SK-N-SH (cell line): ENCODE data around the gene PDE6B. TPM values are rescaled to one million over a fixed set of nuclear protein-coding genes. Genes with fewer than 3 reads are reported as not detected.

Experiments
- CTCF ChIA-PET: fragments of 300-600, 350-600 bp; formaldehyde crosslinking; extraction: SDS; loops from one replicate; lab custom pipeline; 2021; lab: Yijun Ruan, JAX
- POLR2A ChIA-PET: fragments of 350-600 bp; sonication (Branson Sonifier 250); formaldehyde crosslinking; extraction: SDS; loops from one replicate; lab custom pipeline; 2020; ENCODE audit warnings: antibody characterized with exemption, inconsistent platforms; lab: Yijun Ruan, JAX
- DNase-seq: peaks from one replicate; pipeline ENCODE4 v3.0.0; 2012
- H2AFZ ChIP-seq: fragments of 200-600 bp; sonication (generic); 2 replicates; pipeline ENCODE4 v1.8.1; 2016; ENCODE audit warnings: antibody characterized with exemption, mild to moderate bottlenecking, low read depth
- H3F3A ChIP-seq: fragments of 200-600 bp; sonication (generic); replicated peaks from 2 replicates; pipeline ENCODE3; 2016; ENCODE audit warnings: antibody characterized with exemption, mild to moderate bottlenecking; ENCODE audit not compliant: insufficient read depth
- H3K27ac ChIP-seq, 2 experiments: fragments of 200-500 bp in 1 of 2; fragments of 200-600 bp in 1 of 2; sonication (Bioruptor generic) in 1 of 2; sonication (generic), shearing (Covaris generic) in 1 of 2; 2 replicates each; pipeline versions ENCODE4 v1.5.1 to v1.6.1; 2014 to 2016; ENCODE audit warnings: low read depth in 2 of 2, inconsistent platforms in 1 of 2, low read length in 1 of 2, mild to moderate bottlenecking in 1 of 2, mixed read lengths in 1 of 2
- H3K27me3 ChIP-seq: fragments of 200-600 bp; sonication (generic), shearing (Covaris generic); 2 replicates; pipeline ENCODE4 v1.6.1; 2016; ENCODE audit warnings: mixed run types; ENCODE audit not compliant: insufficient read depth
- H3K36me3 ChIP-seq, 2 experiments: fragments of 200-500 bp in 1 of 2; fragments of 200-600 bp in 1 of 2; sonication (Bioruptor generic) in 1 of 2; sonication (generic) in 1 of 2; replicated peaks in 1 of 2; 2 replicates each; pipeline versions ENCODE3 to v1.5.1; 2014 to 2016; ENCODE audit warnings: low read length in 1 of 2, mild to moderate bottlenecking in 1 of 2; ENCODE audit not compliant: insufficient read depth in 2 of 2, control insufficient read depth in 1 of 2
- H3K4me1 ChIP-seq, 2 experiments: fragments of 200-500 bp in 1 of 2; fragments of 200-600 bp in 1 of 2; sonication (Bioruptor generic) in 1 of 2; sonication (generic), shearing (Covaris generic) in 1 of 2; 2 replicates each; pipeline versions ENCODE4 v1.5.1 to v1.6.1; 2014 to 2016; ENCODE audit warnings: low read depth in 1 of 2, low read length in 1 of 2, mixed run types in 1 of 2; ENCODE audit not compliant: insufficient read depth in 2 of 2, control insufficient read depth in 1 of 2
- H3K4me2 ChIP-seq: fragments of 200-600 bp; sonication (generic), shearing (Covaris generic); 2 replicates; pipeline ENCODE4 v1.6.1; 2017; ENCODE audit warnings: mixed run types
- H3K4me3 ChIP-seq, 2 experiments: fragments of 200-500 bp in 1 of 2; fragments of 200-600 bp in 1 of 2; sonication (Bioruptor generic) in 1 of 2; sonication (generic), shearing (Covaris generic) in 1 of 2; 2 replicates each; pipeline versions ENCODE4 v1.5.1 to v1.8.1; 2014 to 2016; ENCODE audit warnings: low read depth in 2 of 2, inconsistent platforms in 1 of 2, low read length in 1 of 2, mild to moderate bottlenecking in 1 of 2, mixed read lengths in 1 of 2, moderate library complexity in 1 of 2
- H3K79me2 ChIP-seq: fragments of 200-600 bp; sonication (generic); 2 replicates; pipeline ENCODE4 v1.8.1; 2017; ENCODE audit warnings: mild to moderate bottlenecking; ENCODE audit not compliant: insufficient read depth
- H3K9ac ChIP-seq: fragments of 200-600 bp; sonication (generic); 2 replicates; pipeline ENCODE4 v1.6.1; 2017; ENCODE audit warnings: mixed run types
- H3K9me2 ChIP-seq: fragments of 200-600 bp; sonication (generic); 2 replicates; pipeline ENCODE4 v1.6.1; 2017; ENCODE audit warnings: mixed run types
- H3K9me3 ChIP-seq: fragments of 200-600 bp; sonication (generic); 2 replicates; pipeline ENCODE4 v1.6.1; 2017; ENCODE audit warnings: mixed run types, mild to moderate bottlenecking, moderate library complexity
- H4K20me1 ChIP-seq: fragments of 200-600 bp; sonication (generic); 2 replicates; pipeline ENCODE4 v1.6.1; 2017; ENCODE audit warnings: mild to moderate bottlenecking, mixed run types; ENCODE audit not compliant: insufficient read depth
- ELF1 ChIP-seq: IDR thresholded peaks from 2 replicates; pipeline ENCODE4 v1.4.0; 2012
- EP300 ChIP-seq, 2 experiments: IDR thresholded peaks; 2 replicates each; pipeline versions ENCODE4 v1.4.0 to v1.6.1; 2012; ENCODE audit warnings: borderline replicate concordance in 1 of 2, low read depth in 1 of 2, low read length in 1 of 2
- EZH2phosphoT487 ChIP-seq: fragments of 200-600 bp; sonication (generic); IDR thresholded peaks from 2 replicates; pipeline ENCODE4 v1.6.1; 2017; ENCODE audit warnings: low read depth, mixed run types, mild to moderate bottlenecking, antibody characterized with exemption, moderate library complexity, borderline replicate concordance
- FOSL2 ChIP-seq: IDR thresholded peaks from 2 replicates; pipeline ENCODE4 v1.4.0; 2012; ENCODE audit warnings: low read depth, mild to moderate bottlenecking, moderate library complexity, borderline replicate concordance
- FOXJ3 ChIP-seq: sonication (generic); formaldehyde crosslinking; IDR thresholded peaks from 2 replicates; pipeline ENCODE4 v1.5.1; 2020; ENCODE audit warnings: mild to moderate bottlenecking, missing genetic modification reagents
- FOXM1 ChIP-seq: IDR thresholded peaks from 2 replicates; pipeline ENCODE4 v1.4.0; 2012; ENCODE audit warnings: low read depth, mild to moderate bottlenecking
- GABPA ChIP-seq: IDR thresholded peaks from 2 replicates; pipeline ENCODE4 v1.4.0; 2012; ENCODE audit warnings: low read depth, mild to moderate bottlenecking
- GATA2 ChIP-seq: sonication (generic); formaldehyde crosslinking; IDR thresholded peaks from 2 replicates; pipeline ENCODE4 v1.5.0; 2020; ENCODE audit warnings: mild to moderate bottlenecking, missing genetic modification reagents
- JUND ChIP-seq: IDR thresholded peaks from 2 replicates; pipeline ENCODE4 v1.4.0; 2012
- NFIC ChIP-seq: IDR thresholded peaks from 2 replicates; pipeline ENCODE4 v1.4.0; 2012; ENCODE audit warnings: borderline replicate concordance
- REST ChIP-seq: IDR thresholded peaks from 2 replicates; pipeline ENCODE4 v1.6.1; 2012; ENCODE audit warnings: mild to moderate bottlenecking, low read depth, low read length, moderate library complexity
- RFX5 ChIP-seq: IDR thresholded peaks from 2 replicates; pipeline ENCODE4 v1.6.1; 2012; ENCODE audit warnings: mild to moderate bottlenecking, improper control_type of control experiment, low read length
- RXRA ChIP-seq: IDR thresholded peaks from 2 replicates; pipeline ENCODE4 v1.4.0; 2012; ENCODE audit warnings: low read depth, mild to moderate bottlenecking, borderline replicate concordance
- SIN3A ChIP-seq: IDR thresholded peaks from 2 replicates; pipeline ENCODE4 v1.6.1; 2012; ENCODE audit warnings: low read depth, mild to moderate bottlenecking, low read length, moderate library complexity, borderline replicate concordance
- TAF1 ChIP-seq: IDR thresholded peaks from 2 replicates; pipeline ENCODE4 v1.6.1; 2012; ENCODE audit warnings: low read depth, mild to moderate bottlenecking, low read length, moderate library complexity, borderline replicate concordance
- YY1 ChIP-seq: IDR thresholded peaks from 2 replicates; pipeline ENCODE4 v1.4.0; 2012; ENCODE audit warnings: low read depth, mild to moderate bottlenecking
- WGBS: methylation state at CpG from one replicate; pipeline ENCODE4 v1.1.6; 2017; ENCODE audit warnings: low lambda C conversion rate; 5-methylcytosine and 5-hydroxymethylcytosine counted together
- polyA plus RNA-seq, 3 experiments: library from polyadenylated mRNA; depleted of rRNA; stranded (reverse); fragments of >200 nt; gene quantifications; 2 replicates each; pipeline ENCODE4 v1.2.3, GENCODE V29; 2012
- TF ChIP-seq, protein P1 (sequence below): fragments of 150-350 bp; IDR thresholded peaks from 2 replicates; pipeline ENCODE4 v1.6.1; 2016; ENCODE audit warnings: mild to moderate bottlenecking, low read depth, low read length
- TF ChIP-seq, protein P2 (sequence below): IDR thresholded peaks from 2 replicates; pipeline ENCODE4 v1.4.0; 2012; ENCODE audit warnings: low read depth
- TF ChIP-seq, protein P3 (sequence below): IDR thresholded peaks from 2 replicates; pipeline ENCODE4 v1.4.0; 2012; ENCODE audit warnings: low read depth, borderline replicate concordance

Gene PDE6B
- polyA plus RNA-seq, 1 of the 3 experiments (the other 2 are of a cell fraction) = 1.2 TPM

DNA sequence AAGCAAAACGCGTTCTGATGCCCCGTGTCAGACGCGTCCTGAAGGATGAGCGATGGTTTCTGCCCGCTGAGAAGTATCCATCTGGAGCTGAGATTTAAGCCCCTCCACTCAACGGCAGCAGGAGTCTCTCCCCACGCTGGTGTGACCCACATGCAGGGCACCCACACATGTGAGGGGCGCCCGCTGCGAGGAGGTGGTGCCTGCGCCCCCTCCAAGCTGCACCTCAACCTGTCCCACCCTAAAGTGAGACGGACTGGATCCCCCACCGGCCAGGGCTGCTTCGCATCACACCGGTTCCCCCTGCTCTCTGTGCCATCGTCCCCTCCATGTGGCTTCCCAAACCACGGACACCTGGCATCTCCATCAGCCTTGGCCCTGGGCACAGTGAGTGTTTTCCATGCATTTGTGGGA is 4.5 kb upstream of the PDE6B start (continued):
- TF ChIP-seq EP300 (IDR thresholded peaks at IDR 0.05; ENCODE audit: borderline replicate concordance in 1 of 2, low read depth in 1 of 2, low read length in 1 of 2) = no peak
- TF ChIP-seq SIN3A = no peak
- TF ChIP-seq, protein P1, sequence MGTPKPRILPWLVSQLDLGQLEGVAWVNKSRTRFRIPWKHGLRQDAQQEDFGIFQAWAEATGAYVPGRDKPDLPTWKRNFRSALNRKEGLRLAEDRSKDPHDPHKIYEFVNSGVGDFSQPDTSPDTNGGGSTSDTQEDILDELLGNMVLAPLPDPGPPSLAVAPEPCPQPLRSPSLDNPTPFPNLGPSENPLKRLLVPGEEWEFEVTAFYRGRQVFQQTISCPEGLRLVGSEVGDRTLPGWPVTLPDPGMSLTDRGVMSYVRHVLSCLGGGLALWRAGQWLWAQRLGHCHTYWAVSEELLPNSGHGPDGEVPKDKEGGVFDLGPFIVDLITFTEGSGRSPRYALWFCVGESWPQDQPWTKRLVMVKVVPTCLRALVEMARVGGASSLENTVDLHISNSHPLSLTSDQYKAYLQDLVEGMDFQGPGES = no peak
- TF ChIP-seq, protein P2, sequence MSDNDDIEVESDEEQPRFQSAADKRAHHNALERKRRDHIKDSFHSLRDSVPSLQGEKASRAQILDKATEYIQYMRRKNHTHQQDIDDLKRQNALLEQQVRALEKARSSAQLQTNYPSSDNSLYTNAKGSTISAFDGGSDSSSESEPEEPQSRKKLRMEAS = no peak
- TF ChIP-seq NFIC = no peak
- no peak for TF ChIP-seq JUND
- TF ChIP-seq ELF1 = no peak
- TF ChIP-seq, protein P3, sequence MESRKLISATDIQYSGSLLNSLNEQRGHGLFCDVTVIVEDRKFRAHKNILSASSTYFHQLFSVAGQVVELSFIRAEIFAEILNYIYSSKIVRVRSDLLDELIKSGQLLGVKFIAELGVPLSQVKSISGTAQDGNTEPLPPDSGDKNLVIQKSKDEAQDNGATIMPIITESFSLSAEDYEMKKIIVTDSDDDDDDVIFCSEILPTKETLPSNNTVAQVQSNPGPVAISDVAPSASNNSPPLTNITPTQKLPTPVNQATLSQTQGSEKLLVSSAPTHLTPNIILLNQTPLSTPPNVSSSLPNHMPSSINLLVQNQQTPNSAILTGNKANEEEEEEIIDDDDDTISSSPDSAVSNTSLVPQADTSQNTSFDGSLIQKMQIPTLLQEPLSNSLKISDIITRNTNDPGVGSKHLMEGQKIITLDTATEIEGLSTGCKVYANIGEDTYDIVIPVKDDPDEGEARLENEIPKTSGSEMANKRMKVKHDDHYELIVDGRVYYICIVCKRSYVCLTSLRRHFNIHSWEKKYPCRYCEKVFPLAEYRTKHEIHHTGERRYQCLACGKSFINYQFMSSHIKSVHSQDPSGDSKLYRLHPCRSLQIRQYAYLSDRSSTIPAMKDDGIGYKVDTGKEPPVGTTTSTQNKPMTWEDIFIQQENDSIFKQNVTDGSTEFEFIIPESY = no peak
- no peak for TF ChIP-seq GABPA
- no peak for TF ChIP-seq TAF1

- WGBS = 32% methylated on average over 9 of the region's 22 CpGs
- TF ChIP-seq GABPA = no peak
- no peak for TF ChIP-seq YY1
- TF ChIP-seq, protein P1 = no peak
- no peak for TF ChIP-seq NFIC
- no peak for TF ChIP-seq ELF1
- no peak for TF ChIP-seq FOXM1
- TF ChIP-seq EP300 (IDR thresholded peaks at IDR 0.05; ENCODE audit: borderline replicate concordance in 1 of 2, low read depth in 1 of 2, low read length in 1 of 2) = no peak
- TF ChIP-seq REST = no peak
- TF ChIP-seq GATA2 (CRISPR knock-in tag) = no peak
- TF ChIP-seq RFX5 = no peak
- no peak for TF ChIP-seq TAF1
- no peak for TF ChIP-seq SIN3A
- TF ChIP-seq FOSL2 = no peak
- TF ChIP-seq FOXJ3 (CRISPR knock-in tag) = no peak
- TF ChIP-seq RXRA = no peak
- no peak for TF ChIP-seq EZH2phosphoT487
Measured at GRCh38 chr4:621296-622070, 3.9 kb upstream of the PDE6B start.

More at GRCh38 chr4:621296-622070, 3.9 kb upstream of the PDE6B start:
- H3K27ac ChIP-seq = no peak overlapping the region
- no peaks in the 10 kb centered on the region for H4K20me1 ChIP-seq
- no peaks in the 10 kb centered on the region for H3K9me3 ChIP-seq
- H3K27me3 ChIP-seq = peaks cover 13% of the 10 kb centered on the region; the same call in 1 of the 2 replicates
- H3K4me2 ChIP-seq = no peak overlapping the region
- H3K4me3 ChIP-seq = no peak overlapping the region
- no peaks in the 10 kb centered on the region for H3K4me1 ChIP-seq
- H3K79me2 ChIP-seq = no peaks in the 10 kb centered on the region
- ChIA-PET CTCF (interaction anchor here (0.8 kb wide), 1 partner anchor 15 kb away, joined by 3 read pairs; no protein-coding TSS in a partner anchor), POLR2A (no interaction called here)
- H3K36me3 ChIP-seq = no peaks in the 10 kb centered on the region
- no peak overlapping the region for H2AFZ ChIP-seq
- no peak for DNase-seq
- no peaks in the 10 kb centered on the region for H3K9me2 ChIP-seq
- peaks cover 3% of the 10 kb centered on the region for H3F3A ChIP-seq
- H3K9ac ChIP-seq = no peak overlapping the region
